GM12878 (cell line): Measurements from ENCODE around the gene GPM6B. TPM values are rescaled to one million over a fixed set of nuclear protein-coding genes. Genes with fewer than 3 reads are reported as not detected.
A peak's percentile ranks its signal among the peaks of the same experiment; 100 is the strongest.

Experiments used
- BRCA1 ChIP-seq: IDR thresholded peaks from 2 replicates; pipeline ENCODE4 v1.6.1; 2011; ENCODE audit warnings: low read depth, low read length, improper control_type of control experiment
- CBX3 ChIP-seq: fragments of 200-600 bp; sonication (generic); IDR thresholded peaks from 2 replicates; pipeline ENCODE4 v1.6.1; 2016; ENCODE audit warnings: low read depth, borderline replicate concordance
- CEBPB ChIP-seq, 2 experiments: fragments of 150-350 bp in 1 of 2; IDR thresholded peaks; 2 replicates each; pipeline ENCODE4 v1.6.1; 2012 to 2014; ENCODE audit warnings: low read depth in 2 of 2, low read length in 2 of 2, borderline replicate concordance in 1 of 2, inconsistent platforms in 1 of 2
- CHD1 ChIP-seq: IDR thresholded peaks from 2 replicates; pipeline ENCODE4 v1.6.1; 2012; ENCODE audit warnings: low read depth, low read length, improper control_type of control experiment
- CHD4 ChIP-seq: fragments of 200-600 bp; sonication (generic); IDR thresholded peaks from 2 replicates; pipeline ENCODE4 v1.6.1; 2016; ENCODE audit warnings: mild to moderate bottlenecking
- E2F8 ChIP-seq: fragments of 450-650 bp; IDR thresholded peaks from 2 replicates; pipeline ENCODE4 v1.6.1; 2018; ENCODE audit warnings: mild to moderate bottlenecking, low read depth, moderate library complexity; ENCODE audit not compliant: partially characterized antibody
- HSF1 ChIP-seq: fragments of 150-350 bp; IDR thresholded peaks from 2 replicates; pipeline ENCODE4 v1.6.1; 2014; ENCODE audit warnings: mild to moderate bottlenecking, low read depth, low read length
- JUNB ChIP-seq: IDR thresholded peaks from 2 replicates; pipeline ENCODE4 v1.6.1; 2016; ENCODE audit warnings: antibody characterized with exemption, mild to moderate bottlenecking
- KDM1A ChIP-seq: fragments of 200-600 bp; sonication (generic); IDR thresholded peaks from 2 replicates; pipeline ENCODE4 v1.6.1; 2016; ENCODE audit warnings: borderline replicate concordance
- NFIC ChIP-seq: IDR thresholded peaks from 2 replicates; pipeline ENCODE4 v1.6.1; 2012; ENCODE audit warnings: low read depth, mild to moderate bottlenecking, inconsistent platforms, low read length, moderate library complexity
- NR2F1 ChIP-seq: fragments of 450-650 bp; conservative IDR thresholded peaks from 2 replicates; pipeline ENCODE4 v1.6.1; 2017; ENCODE audit warnings: mild to moderate bottlenecking
- PAX5 ChIP-seq: IDR thresholded peaks from 2 replicates; pipeline ENCODE4 v1.6.1; 2011; ENCODE audit warnings: low read depth, low read length, borderline replicate concordance
- PKNOX1 ChIP-seq: fragments of 450-650 bp; IDR thresholded peaks from 2 replicates; pipeline ENCODE4 v1.6.1; 2016; ENCODE audit warnings: mild to moderate bottlenecking
- RB1 ChIP-seq: fragments of 450-650 bp; formaldehyde crosslinking; IDR thresholded peaks from 2 replicates; pipeline ENCODE4 v1.6.1; 2017; ENCODE audit warnings: mild to moderate bottlenecking, borderline replicate concordance
- RBBP5 ChIP-seq: fragments of 200-600 bp; sonication (generic); conservative IDR thresholded peaks from 2 replicates; pipeline ENCODE4 v1.6.1; 2016
- SIX5 ChIP-seq: IDR thresholded peaks from 2 replicates; pipeline ENCODE4 v1.6.1; 2011; ENCODE audit warnings: mild to moderate bottlenecking, low read depth, low read length, moderate library complexity; ENCODE audit not compliant: severe bottlenecking
- STAT1 ChIP-seq: fragments of 450-650 bp; conservative IDR thresholded peaks from 2 replicates; pipeline ENCODE4 v1.6.1; 2014; ENCODE audit warnings: antibody characterized with exemption, mild to moderate bottlenecking
- SUPT20H ChIP-seq: IDR thresholded peaks from 2 replicates; pipeline ENCODE4 v1.6.1; 2011; ENCODE audit warnings: low read depth, mild to moderate bottlenecking, low read length, moderate library complexity, borderline replicate concordance; ENCODE audit not compliant: control insufficient read depth
- TAF1 ChIP-seq: IDR thresholded peaks from 2 replicates; pipeline ENCODE4 v1.6.1; 2011; ENCODE audit warnings: mild to moderate bottlenecking, low read depth, low read length, borderline replicate concordance
- YBX1 ChIP-seq: fragments of 450-650 bp; IDR thresholded peaks from 2 replicates; pipeline ENCODE4 v1.6.1; 2016; ENCODE audit warnings: antibody characterized with exemption
- ZNF592 ChIP-seq: fragments of 450-650 bp; IDR thresholded peaks from 2 replicates; pipeline ENCODE4 v1.6.1; 2017; ENCODE audit warnings: mild to moderate bottlenecking, moderate library complexity
- ZSCAN29 ChIP-seq: fragments of 450-650 bp; IDR thresholded peaks from 2 replicates; pipeline ENCODE4 v1.6.1; 2017; ENCODE audit warnings: mild to moderate bottlenecking, moderate library complexity
- polyA plus RNA-seq, 11 experiments: library from polyadenylated mRNA; depleted of rRNA in 4 of 11; unstranded in 6 of 11; stranded (reverse) in 5 of 11; fragments of >200 nt; fragmentation: Nextera tagmentation in 4 of 11; fragmentation: Illumina TruSeq in 1 of 11; extraction: Ambion mirVana in 4 of 11; extraction: Trizol in 1 of 11; gene quantifications; 1 replicate in 1 of 11; 2 replicates in 10 of 11; pipeline versions ENCODE4 v1.2.1 to v1.2.3, GENCODE V29; 2011 to 2016; ENCODE audit warnings: inconsistent platforms in 2 of 11, missing spikeins in 2 of 11, low read depth in 1 of 11
- total RNA-seq, 4 experiments: library from RNA; depleted of rRNA in 3 of 4; stranded (reverse); fragments of >200 nt in 3 of 4; fragmentation: Illumina TruSeq in 1 of 4; extraction: Trizol in 1 of 4; gene quantifications; 2 replicates each; pipeline versions ENCODE4 v1.2.1 to v1.2.3, GENCODE V29; 2013 to 2021

Gene GPM6B
- total and polyA plus RNA-seq, 10 of the 15 experiments (the other 5 are each of a cell fraction or from before 2014, with no cell fraction given) = 0.01 to 2.6 (median 0.37) TPM; not detected in 2

- TF ChIP-seq PAX5 (peak; percentile 70), NR2F1 (peak; percentile 58), PKNOX1 (peak; percentile 40; the same call in 1 of the 2 replicates), HSF1 (no peak), BRCA1 (no peak), TAF1 (no peak), STAT1 (no peak), ZNF592 (peak; percentile 16; the same call in 1 of the 2 replicates), CHD4 (no peak), RBBP5 (no peak), SIX5 (no peak), E2F8 (peak; percentile 66), CBX3 (no peak), RB1 (no peak), ZSCAN29 (no peak), YBX1 (no peak), JUNB (peak; percentile 62), CHD1 (no peak), KDM1A (no peak), NFIC (peak; percentile 85), CEBPB (IDR thresholded peaks at IDR 0.05; ENCODE audit: borderline replicate concordance in 1 of 2, low read depth in 2 of 2, low read length in 2 of 2) (no peak), SUPT20H (no peak)
Measured at GRCh38 chrX:13742397-13743176, 74.3 kb downstream of the GPM6B start (continued).
